Activated T-helper 1 cell treated with Interleukin-2 at 50 U/mL for 16 hours (primary cell): ENCODE data around the gene IL1RAPL1.

Source experiments
- DNase-seq: peaks from one replicate; pipeline ENCODE4 v3.0.0-alpha.2; 2020; ENCODE audit warnings: low read depth

Gene IL1RAPL1

GRCh38 chrX:29535212-29536162 is 948.2 kb downstream of the IL1RAPL1 start:
- no peak for DNase-seq

DNA sequence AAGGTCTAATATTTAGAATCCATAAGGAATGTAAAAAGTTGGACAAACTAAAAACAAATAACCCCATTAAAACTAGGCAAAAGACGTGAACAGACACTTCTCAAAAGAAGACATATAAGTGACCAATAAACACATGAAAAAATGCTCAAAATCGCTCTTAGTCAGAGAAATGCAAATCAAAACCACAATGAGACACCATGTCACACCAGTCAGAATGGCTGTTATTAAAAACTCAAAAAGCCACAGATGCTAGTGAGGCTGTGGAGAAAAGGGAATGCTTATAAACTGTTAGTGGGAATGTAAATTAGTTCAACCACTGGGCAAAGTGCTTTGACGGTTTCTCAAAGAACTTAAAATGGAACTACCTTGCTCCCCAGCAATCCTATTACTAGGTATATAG is 953.8 kb downstream of the IL1RAPL1 start:
- no peak for DNase-seq

GRCh38 chrX:29542152-29542551 is 954.9 kb downstream of the IL1RAPL1 start:
- DNase-seq = no peak

- DNase-seq = no peak
These were observed 958.6 kb downstream of the IL1RAPL1 start for GRCh38 chrX:29545878-29546277.

DNA sequence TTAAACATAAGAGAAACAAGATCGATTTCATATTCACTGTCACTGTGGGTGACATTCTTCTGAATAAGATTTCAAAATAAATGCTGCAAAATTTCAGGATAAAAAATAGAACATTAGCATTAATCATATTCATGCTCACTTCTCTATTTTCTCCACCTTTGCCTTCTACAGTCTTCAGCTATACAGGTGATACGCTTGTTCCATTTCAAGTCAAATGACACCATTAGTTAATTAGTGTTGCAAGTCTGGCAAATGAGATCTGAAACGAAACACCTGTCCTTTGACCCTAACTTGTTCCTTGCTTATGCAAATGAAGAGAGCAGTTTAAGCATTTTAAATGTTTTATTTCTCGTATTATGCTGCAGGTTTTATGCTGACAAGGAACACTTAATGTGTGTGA is 960.6 kb downstream of the IL1RAPL1 start:
- DNase-seq = no peak

- DNase-seq = no peak
These were observed 966.3 kb downstream of the IL1RAPL1 start for GRCh38 chrX:29553542-29553941.

DNA sequence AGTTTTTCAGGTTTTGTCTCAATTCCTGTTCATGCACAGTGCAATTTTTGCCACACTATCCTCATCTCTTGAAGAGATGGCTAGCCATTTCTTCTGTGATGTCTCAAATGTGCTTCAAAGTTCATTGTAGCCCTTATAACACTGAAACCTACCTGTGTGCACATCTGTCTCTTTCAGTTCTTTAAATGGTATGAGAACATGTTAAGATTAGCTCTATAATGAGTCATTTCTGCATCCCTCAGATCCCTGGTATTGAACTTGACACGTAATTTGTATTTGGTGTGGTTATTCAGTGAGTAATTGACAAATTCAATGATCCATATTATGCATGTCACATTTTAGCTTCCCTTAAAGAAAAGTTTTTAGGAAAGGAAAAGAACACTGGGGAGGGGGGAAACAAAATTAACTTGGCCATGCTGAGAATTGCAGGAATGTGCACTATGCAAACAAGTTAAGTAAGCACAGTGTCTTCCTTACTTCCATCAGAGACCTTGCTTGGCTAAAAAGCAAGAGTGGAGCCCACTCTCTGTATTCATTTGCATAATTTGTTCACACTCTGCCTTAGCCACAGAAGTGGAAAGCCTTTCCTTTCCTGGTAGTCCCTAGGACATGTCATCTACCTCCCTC is 968.3 kb downstream of the IL1RAPL1 start:
- no peak for DNase-seq

DNA sequence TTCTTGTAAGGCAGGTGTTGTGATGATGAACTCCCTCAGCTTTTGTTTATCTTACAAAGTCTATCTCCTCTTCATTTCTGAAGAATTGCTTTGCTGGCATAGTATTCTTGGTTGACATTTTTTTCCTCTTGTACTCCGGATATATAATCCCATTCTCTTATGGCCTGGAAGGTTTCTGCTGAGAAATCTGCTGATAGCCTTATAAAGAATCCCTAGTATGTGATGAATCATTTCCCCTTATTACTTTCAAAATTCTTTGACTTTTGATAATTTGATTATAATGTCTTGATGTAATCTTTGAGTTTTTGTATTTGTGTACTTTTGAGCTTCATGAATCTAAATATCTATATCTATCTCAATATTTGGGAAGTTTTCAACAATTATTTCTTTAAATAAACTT is 972.8 kb downstream of the IL1RAPL1 start:
- DNase-seq = no peak

GRCh38 chrX:29561417-29561816 is 974.2 kb downstream of the IL1RAPL1 start:
- DNase-seq = no peak

GRCh38 chrX:29580560-29580959 is 993.3 kb downstream of the IL1RAPL1 start:
- DNase-seq = no peak

GRCh38 chrX:29581223-29581622 is 994.0 kb downstream of the IL1RAPL1 start:
- no peak for DNase-seq

DNA sequence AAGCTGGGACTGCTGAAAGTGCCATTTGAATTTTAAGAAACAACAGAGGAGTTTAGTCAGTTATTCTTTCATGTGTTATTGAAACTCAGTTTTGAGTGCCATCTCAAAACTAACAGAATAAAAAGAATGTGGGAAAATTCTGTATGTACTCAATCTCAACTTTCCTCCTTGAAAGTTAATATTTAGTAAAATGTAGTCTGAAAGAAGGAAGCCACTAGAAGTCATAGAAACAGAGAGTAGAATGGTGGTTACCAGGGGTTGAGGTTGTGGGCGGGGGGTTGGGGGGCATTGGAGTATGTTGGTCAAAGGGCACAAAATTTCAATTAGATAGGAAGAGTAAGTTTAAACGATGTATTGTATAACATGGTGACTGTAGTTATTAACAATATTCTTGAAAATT is 999.9 kb downstream of the IL1RAPL1 start:
- DNase-seq = no peak

DNA sequence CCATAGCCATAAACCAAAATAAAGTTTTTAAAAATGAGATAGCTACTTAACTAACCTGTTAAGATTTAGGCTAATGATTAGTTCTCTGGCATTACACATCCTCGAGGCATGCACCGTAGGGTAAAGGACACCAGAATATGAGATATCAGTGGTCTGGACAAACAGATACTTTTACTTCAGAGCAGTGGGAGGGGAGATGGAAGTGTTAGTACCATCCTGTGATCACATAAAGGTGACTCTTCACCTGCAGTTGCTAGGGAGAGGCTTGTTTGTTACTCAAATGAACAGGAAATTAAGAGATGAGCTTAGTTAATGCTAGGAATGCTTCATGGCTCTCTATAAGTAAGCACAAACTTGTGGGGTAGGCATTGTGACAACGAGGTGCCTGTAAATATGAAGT is 1003.7 kb downstream of the IL1RAPL1 start:
- DNase-seq = no peak

DNA sequence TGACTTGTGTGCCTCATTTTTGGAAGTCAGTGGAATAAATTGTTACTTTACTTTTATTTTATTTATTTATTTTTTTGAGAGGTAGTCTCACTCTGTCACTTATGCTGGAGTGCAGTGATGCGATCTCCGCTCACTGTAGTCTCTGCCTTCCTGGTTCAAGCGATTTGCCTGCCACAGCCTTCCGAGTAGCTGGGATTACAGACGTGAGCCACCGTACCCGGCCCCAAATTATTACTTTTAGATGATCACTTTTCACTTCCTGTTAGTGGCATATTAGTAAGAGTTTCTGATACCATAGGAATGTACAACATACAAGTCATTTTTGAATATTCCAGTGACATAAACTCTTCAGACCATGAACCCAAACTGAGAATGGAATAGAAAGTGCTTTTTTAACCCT is 1017.1 kb downstream of the IL1RAPL1 start:
- no peak for DNase-seq

GRCh38 chrX:29617276-29617675 is 1030.0 kb downstream of the IL1RAPL1 start:
- DNase-seq = no peak

- DNase-seq = no peak
These were observed 1030.5 kb downstream of the IL1RAPL1 start for GRCh38 chrX:29617725-29618124.

DNA sequence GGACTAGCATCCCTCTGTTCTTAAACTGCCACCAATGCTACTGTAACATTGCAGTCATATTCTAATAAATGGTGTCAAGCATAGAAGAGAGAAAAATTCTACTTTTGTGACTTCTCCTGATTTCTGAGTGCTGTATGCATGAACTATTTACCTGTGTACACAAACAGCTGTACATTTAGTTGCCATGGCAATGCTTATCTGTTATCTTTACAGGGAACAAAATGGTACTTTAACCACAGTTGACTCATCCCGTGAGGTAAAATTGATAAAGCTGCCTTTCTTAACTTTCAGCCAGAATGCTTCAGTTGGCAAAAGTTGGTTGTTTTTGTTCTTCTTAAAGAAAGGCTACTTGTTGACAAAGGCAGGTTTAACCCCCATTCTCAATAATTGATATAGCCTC is 1040.6 kb downstream of the IL1RAPL1 start:
- no peak for DNase-seq

GRCh38 chrX:29634516-29634915 is 1047.3 kb downstream of the IL1RAPL1 start:
- DNase-seq = no peak

GRCh38 chrX:29636331-29636730 is 1049.1 kb downstream of the IL1RAPL1 start:
- DNase-seq = no peak

DNA sequence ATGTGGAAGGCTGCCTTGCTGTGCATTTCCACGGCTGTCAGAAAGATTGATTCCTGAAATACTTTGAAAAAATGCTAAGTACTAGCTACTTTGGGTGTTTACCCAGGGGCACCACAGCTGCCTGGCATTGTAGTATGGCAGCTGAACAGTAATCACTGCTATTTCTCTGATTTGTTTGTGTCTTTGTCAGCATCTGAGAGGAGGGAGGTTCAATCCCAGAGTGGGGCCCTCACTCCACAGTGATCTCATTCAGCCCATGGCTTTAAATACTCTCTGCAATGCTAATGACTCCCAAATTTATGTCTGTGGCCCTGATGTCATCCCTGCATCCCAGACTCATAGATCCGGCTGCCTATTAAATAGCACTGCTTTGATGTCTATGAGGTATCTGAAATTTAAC is 1052.9 kb downstream of the IL1RAPL1 start:
- no peak for DNase-seq

GRCh38 chrX:29641461-29641860 is 1054.2 kb downstream of the IL1RAPL1 start:
- no peak for DNase-seq

- no peak for DNase-seq
These were observed 1055.9 kb downstream of the IL1RAPL1 start for GRCh38 chrX:29643181-29643580.

DNA sequence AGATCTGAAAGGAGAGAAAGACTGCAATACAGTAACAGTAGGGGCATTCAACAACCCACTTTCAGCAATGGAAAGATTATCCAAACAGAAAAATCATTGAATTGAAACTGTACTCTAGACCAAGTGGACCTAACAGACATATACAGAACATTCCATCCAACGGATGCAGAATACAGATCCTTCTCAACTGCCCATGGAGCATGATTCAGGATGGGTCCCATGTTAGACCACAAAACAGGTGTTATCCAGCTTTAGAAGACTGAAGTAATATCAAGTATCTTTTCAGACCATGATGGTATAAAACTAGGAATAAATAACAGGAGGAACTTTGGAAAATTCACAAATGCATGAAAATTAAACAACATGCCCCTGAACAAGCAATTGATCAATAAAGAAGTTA is 1060.9 kb downstream of the IL1RAPL1 start:
- DNase-seq = no peak

DNA sequence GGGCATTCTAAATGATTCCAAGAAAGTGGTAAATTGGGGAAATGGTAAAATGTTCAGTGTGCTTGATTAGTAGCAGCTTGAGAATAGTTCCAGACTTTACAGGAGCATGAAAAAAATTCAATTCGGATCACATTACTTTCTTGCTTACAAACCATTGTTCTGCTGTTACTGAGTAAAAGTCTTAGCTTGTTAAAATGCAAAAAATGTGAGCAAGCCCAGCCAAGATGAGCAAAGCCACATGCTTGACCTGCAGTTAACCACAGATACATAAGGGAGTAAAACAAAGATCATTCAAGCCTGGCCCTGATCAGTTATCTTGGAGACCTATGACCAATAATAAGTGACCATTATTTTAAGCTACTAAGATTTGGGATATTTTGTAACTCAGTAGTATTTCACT is 1065.2 kb downstream of the IL1RAPL1 start:
- DNase-seq = no peak
